HepG2 (cell line): ENCODE results near the gene YIPF4. TPM values are rescaled to one million over a fixed set of nuclear protein-coding genes. Genes with fewer than 3 reads are reported as not detected.
A peak's percentile ranks its signal among the peaks of the same experiment; 100 is the strongest.
"Not testable (repeated sequence)": the region's sequence is repeated elsewhere in the genome, so short reads cannot be mapped to it uniquely, and the experiment has no call there.

ENCODE experiments used
- ARID3A ChIP-seq: IDR thresholded peaks from 2 replicates; pipeline ENCODE4 v1.6.1; 2012; ENCODE audit warnings: low read depth, low read length, improper control_type of control experiment
- CEBPG ChIP-seq: IDR thresholded peaks from 2 replicates; pipeline ENCODE4 v1.6.1; 2016
- CREB1 ChIP-seq, 2 experiments: fragments of 450-650 bp in 1 of 2; IDR thresholded peaks; 2 replicates each; pipeline ENCODE4 v1.6.1; 2016 to 2017; ENCODE audit warnings: control low read depth in 1 of 2, mild to moderate bottlenecking in 1 of 2, missing compliant biosample characterization in 1 of 2, missing genetic modification characterization in 1 of 2
- MAZ ChIP-seq, 2 experiments: sonication (generic) in 1 of 2; formaldehyde crosslinking in 1 of 2; IDR thresholded peaks; 2 replicates each; pipeline versions ENCODE4 v1.5.0 to v1.6.1; 2012 to 2020; ENCODE audit warnings: low read depth in 2 of 2, mild to moderate bottlenecking in 2 of 2, borderline replicate concordance in 1 of 2, improper control_type of control experiment in 1 of 2, low read length in 1 of 2, missing genetic modification reagents in 1 of 2, moderate library complexity in 1 of 2
- MIXL1 ChIP-seq: IDR thresholded peaks from 2 replicates; pipeline ENCODE4 v1.6.1; 2016
- MLX ChIP-seq: IDR thresholded peaks from 2 replicates; pipeline ENCODE4 v1.6.1; 2016
- NAIF1 ChIP-seq: sonication (generic); formaldehyde crosslinking; IDR thresholded peaks from 2 replicates; pipeline ENCODE4 v1.5.0; 2020; ENCODE audit warnings: mild to moderate bottlenecking, missing genetic modification reagents, borderline replicate concordance
- NCOA2 ChIP-seq: sonication (generic); formaldehyde crosslinking; IDR thresholded peaks from 2 replicates; pipeline ENCODE4 v1.8.0; 2022; ENCODE audit warnings: inconsistent platforms
- SIN3A ChIP-seq: IDR thresholded peaks from 2 replicates; pipeline ENCODE4 v1.6.1; 2011; ENCODE audit warnings: low read depth, mild to moderate bottlenecking, control low read depth, low read length, borderline replicate concordance
- SSRP1 ChIP-seq: IDR thresholded peaks from 2 replicates; pipeline ENCODE4 v1.6.1; 2016; ENCODE audit warnings: control low read depth
- ZBTB25 ChIP-seq: IDR thresholded peaks from 2 replicates; pipeline ENCODE4 v1.6.1; 2018; ENCODE audit warnings: missing genetic modification reagents
- ZGPAT ChIP-seq: IDR thresholded peaks from 2 replicates; pipeline ENCODE4 v1.6.1; 2016; ENCODE audit warnings: mild to moderate bottlenecking
- ZNF501 ChIP-seq: sonication (generic); formaldehyde crosslinking; IDR thresholded peaks from 2 replicates; pipeline ENCODE4 v1.5.1; 2020; ENCODE audit warnings: mild to moderate bottlenecking, moderate library complexity, missing genetic modification reagents
- ZNF569 ChIP-seq: sonication (generic); formaldehyde crosslinking; IDR thresholded peaks from 2 replicates; pipeline ENCODE4 v1.5.0; 2020; ENCODE audit warnings: mild to moderate bottlenecking, missing genetic modification reagents, moderate library complexity, borderline replicate concordance
- ZNF878 ChIP-seq: sonication (generic); formaldehyde crosslinking; IDR thresholded peaks from 2 replicates; pipeline ENCODE4 v1.8.1; 2023; ENCODE audit warnings: mild to moderate bottlenecking, missing genetic modification reagents, moderate library complexity
- ZSCAN9 ChIP-seq: IDR thresholded peaks from 2 replicates; pipeline ENCODE4 v1.6.1; 2016; ENCODE audit warnings: borderline replicate concordance
- polyA plus RNA-seq, 8 experiments: library from polyadenylated mRNA; depleted of rRNA in 3 of 8; stranded (reverse) in 7 of 8; unstranded in 1 of 8; fragments of >200 nt; fragmentation: Illumina TruSeq in 4 of 8; extraction: Trizol in 4 of 8; gene quantifications; 2 replicates each; pipeline versions ENCODE4 v1.2.1 to v1.2.3, GENCODE V29; 2011 to 2016; ENCODE audit warnings: low read depth in 4 of 8, missing spikeins in 1 of 8, mixed read lengths in 1 of 8; ENCODE audit not compliant: insufficient read depth in 1 of 8
- total RNA-seq, 5 experiments: library from RNA; depleted of rRNA; stranded (reverse); fragments of >200 nt; fragmentation: Illumina TruSeq; extraction: Trizol; gene quantifications; 2 replicates each; pipeline ENCODE4 v1.2.3, GENCODE V29; 2016; ENCODE audit warnings: low read depth in 1 of 5

The YIPF4 gene
- total and polyA plus RNA-seq, 2 of the 13 experiments (the other 11 are each of a cell fraction or from before 2014, with no cell fraction given), result 19.0 to 43.9 TPM

- TF ChIP-seq ZBTB25 (CRISPR knock-in tag), result peak; percentile 92; the same call in 1 of the 2 replicates
- peak; percentile 97 for TF ChIP-seq ARID3A
- TF ChIP-seq NCOA2 (CRISPR knock-in tag), result peak; percentile 97
- peak; percentile 28; the same call in 1 of the 2 replicates for TF ChIP-seq SIN3A
- peak; percentile 78; the same call in 1 of the 2 replicates for TF ChIP-seq SSRP1 (CRISPR knock-in tag)
- TF ChIP-seq CREB1 (IDR thresholded peaks at IDR 0.05); MAZ (IDR thresholded peaks at IDR 0.05; ENCODE audit: borderline replicate concordance, low read depth, low read length): not testable (repeated sequence)
- peak; percentile 78 for TF ChIP-seq CREB1 (CRISPR knock-in tag; IDR thresholded peaks at IDR 0.05)
- TF ChIP-seq NAIF1 (CRISPR knock-in tag), result 0 out of 2 replicates have a peak, but pooled peaks have one; percentile 48
- TF ChIP-seq ZNF501 (CRISPR knock-in tag), result peak; percentile 63; the same call in 1 of the 2 replicates
- TF ChIP-seq CEBPG, result peak; percentile 92
- 0 out of 2 replicates have a peak, but pooled peaks have one; percentile 55 for TF ChIP-seq ZSCAN9
- peak; percentile 78; the same call in 1 of the 2 replicates for TF ChIP-seq ZNF878
- 0 out of 2 replicates have a peak, but pooled peaks have one; percentile 24 for TF ChIP-seq MAZ (CRISPR knock-in tag; IDR thresholded peaks at IDR 0.05; ENCODE audit: low read depth)
- peak; percentile 92 for TF ChIP-seq ZGPAT (CRISPR knock-in tag)
- TF ChIP-seq MLX (CRISPR knock-in tag), result peak; percentile 83
- TF ChIP-seq ZNF569 (CRISPR knock-in tag), result peak; percentile 59; the same call in 1 of the 2 replicates
- TF ChIP-seq MIXL1 (CRISPR knock-in tag), result peak; percentile 88
These were observed 51.7 kb downstream of the YIPF4 start (continued) for GRCh38 chr2:32329180-32329980.
